ENCODE results near the gene CTIF. TPM values are rescaled to one million over a fixed set of nuclear protein-coding genes. Genes with fewer than 3 reads are reported as not detected.
"Not testable (repeated sequence)": the region's sequence is repeated elsewhere in the genome, so short reads cannot be mapped to it uniquely, and the experiment has no call there.

Gene CTIF
- total RNA-seq, 1 donor from 2014 or later, result 67.9 TPM

DNA sequence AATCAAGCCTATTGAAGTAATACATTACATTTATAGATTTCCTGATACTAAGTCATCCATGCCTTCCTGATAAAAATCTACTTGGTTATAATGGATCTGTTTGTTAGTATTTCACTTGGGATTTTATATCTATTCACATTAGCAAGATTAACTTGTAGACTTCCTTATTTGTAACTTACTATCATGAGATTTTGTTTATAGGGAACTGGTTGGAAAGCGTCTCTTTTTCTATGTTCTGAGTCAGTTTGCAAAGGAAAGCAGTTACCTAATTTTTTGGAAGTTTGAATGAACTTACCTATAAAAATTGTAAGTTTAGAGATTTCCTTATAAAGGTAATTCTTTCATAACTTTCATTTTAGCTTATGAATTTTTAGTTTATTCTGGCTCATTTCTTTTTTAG is 270.5 kb downstream of the CTIF start:
- Mint-ChIP-seq H3K27ac (no peak overlapping the region), H3K27me3 (ENCODE audit: low read depth) (no peaks in the 10 kb centered on the region), H3K9me3 (no peaks in the 10 kb centered on the region), H3K4me1 (peaks cover 25% of the 10 kb centered on the region), H3K4me3 (no peak overlapping the region), H3K36me3 (no peaks in the 10 kb centered on the region)
- TF ChIP-seq CTCF (IDR thresholded peaks at IDR 0.05; ENCODE audit: unreplicated experiment), result no peak
- DNase-seq (ENCODE audit: low spot score in 2 of 2, unreplicated experiment in 2 of 2), result no peak

DNA sequence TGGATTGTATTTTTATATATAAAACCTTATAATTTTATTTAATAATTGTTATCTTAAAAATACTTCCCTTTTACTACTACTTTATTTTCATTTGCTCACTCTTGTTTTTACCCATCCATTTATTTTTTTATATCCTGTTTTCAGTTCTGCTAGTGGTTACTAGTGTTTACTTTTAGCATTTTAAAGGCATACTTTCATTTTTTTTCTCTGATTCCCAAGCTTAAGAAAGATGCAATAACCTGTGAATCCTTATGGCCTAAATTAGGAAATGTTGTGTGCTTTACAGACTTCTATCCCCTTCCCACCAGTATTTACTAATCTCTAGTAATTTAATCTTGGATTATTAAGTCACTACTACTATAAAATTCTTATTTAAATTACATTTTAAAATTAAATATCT is 272.0 kb downstream of the CTIF start:
- Mint-ChIP-seq H3K27me3 (ENCODE audit: low read depth) (no peaks in the 10 kb centered on the region), H3K4me1 (peaks cover 23% of the 10 kb centered on the region), H3K4me3 (no peak overlapping the region), H3K36me3 (no peaks in the 10 kb centered on the region), H3K9me3 (no peaks in the 10 kb centered on the region), H3K27ac (no peak overlapping the region)
- TF ChIP-seq CTCF (IDR thresholded peaks at IDR 0.05; ENCODE audit: unreplicated experiment), result no peak
- no peak for DNase-seq (ENCODE audit: low spot score in 2 of 2, unreplicated experiment in 2 of 2)

- no peak overlapping the region for H3K27ac Mint-ChIP-seq
- H3K36me3 Mint-ChIP-seq, result peaks cover under 1% of the 10 kb centered on the region
- H3K9me3 Mint-ChIP-seq, result no peaks in the 10 kb centered on the region
- H3K27me3 Mint-ChIP-seq (ENCODE audit: low read depth), result no peaks in the 10 kb centered on the region
- H3K4me3 Mint-ChIP-seq, result no peak overlapping the region
- TF ChIP-seq CTCF (IDR thresholded peaks at IDR 0.05; ENCODE audit: unreplicated experiment), result no peak
- no peak for DNase-seq (ENCODE audit: low spot score in 2 of 2, unreplicated experiment in 2 of 2)
- H3K4me1 Mint-ChIP-seq, result peaks cover 22% of the 10 kb centered on the region
Observed at GRCh38 chr18:48811401-48811800, 272.6 kb downstream of the CTIF start.

- not testable (repeated sequence) for H3K4me3 Mint-ChIP-seq; H3K27ac Mint-ChIP-seq; H3K36me3 Mint-ChIP-seq; H3K27me3 Mint-ChIP-seq (ENCODE audit: low read depth); H3K9me3 Mint-ChIP-seq
- DNase-seq (ENCODE audit: low spot score in 2 of 2, unreplicated experiment in 2 of 2), result peak in 1 of 2 experiments; percentile 10
- peaks cover 16% of the 10 kb centered on the region for H3K4me1 Mint-ChIP-seq
Observed at GRCh38 chr18:48811977-48812451, 273.2 kb downstream of the CTIF start.

- peak overlapping the region; percentile 13 for H3K27ac Mint-ChIP-seq
Observed at GRCh38 chr18:48813321-48813720, 274.5 kb downstream of the CTIF start.

More at GRCh38 chr18:48813321-48813720, 274.5 kb downstream of the CTIF start:
- no peak for TF ChIP-seq CTCF (IDR thresholded peaks at IDR 0.05; ENCODE audit: unreplicated experiment)
- DNase-seq (ENCODE audit: low spot score in 2 of 2, unreplicated experiment in 2 of 2), result no peak
- H3K27me3 Mint-ChIP-seq (ENCODE audit: low read depth), result no peaks in the 10 kb centered on the region
- H3K4me1 Mint-ChIP-seq, result peaks cover 19% of the 10 kb centered on the region
- H3K36me3 Mint-ChIP-seq, result peaks cover 11% of the 10 kb centered on the region
- no peak overlapping the region for H3K4me3 Mint-ChIP-seq
- no peaks in the 10 kb centered on the region for H3K9me3 Mint-ChIP-seq

Data from mesothelial cell of epicardium (in vitro differentiated cells).